NCI-H526 treated with DMSO at 0.1 percent for 48 hours (cell line): Measurements from ENCODE around the gene FGF19.

Source experiments
- DNase-seq: peaks from one replicate; lab custom pipeline; 2025; lab: John Stamatoyannopoulos, UW

Gene FGF19

DNA sequence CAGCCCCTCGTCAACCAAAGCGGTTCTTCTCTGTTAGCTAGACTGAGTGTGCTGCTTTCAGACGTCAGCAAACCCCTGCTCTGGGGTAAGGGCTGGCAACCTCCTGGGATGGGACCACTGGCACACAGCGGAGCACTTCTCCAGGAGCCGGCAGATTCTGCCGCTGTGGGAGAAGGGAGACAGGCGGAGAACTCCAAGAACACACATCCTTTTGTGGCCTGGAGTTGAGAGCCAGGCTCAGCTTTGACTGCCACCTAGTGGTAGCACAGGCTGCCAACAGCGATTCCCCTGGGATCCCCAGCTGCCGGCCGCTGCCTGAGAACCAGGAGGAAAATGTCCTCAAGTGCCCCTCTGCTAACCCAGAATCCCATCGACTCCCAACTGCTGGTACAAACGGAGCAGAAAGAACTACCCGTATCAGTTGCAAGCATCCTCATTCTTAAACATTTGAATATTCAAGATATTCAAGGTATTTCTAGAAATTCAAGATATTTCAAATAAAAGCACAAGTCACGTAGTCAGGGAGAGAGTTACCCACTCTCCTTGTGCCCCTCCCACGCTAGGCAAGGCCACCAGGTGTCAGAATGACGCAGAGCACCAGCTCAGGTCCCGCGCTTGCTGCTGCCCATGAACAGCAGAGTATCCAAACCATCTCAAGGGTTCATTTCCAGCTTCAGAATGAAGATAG lies 33.5 kb downstream of the FGF19 start:
- DNase-seq, result peak; percentile 68

DNA sequence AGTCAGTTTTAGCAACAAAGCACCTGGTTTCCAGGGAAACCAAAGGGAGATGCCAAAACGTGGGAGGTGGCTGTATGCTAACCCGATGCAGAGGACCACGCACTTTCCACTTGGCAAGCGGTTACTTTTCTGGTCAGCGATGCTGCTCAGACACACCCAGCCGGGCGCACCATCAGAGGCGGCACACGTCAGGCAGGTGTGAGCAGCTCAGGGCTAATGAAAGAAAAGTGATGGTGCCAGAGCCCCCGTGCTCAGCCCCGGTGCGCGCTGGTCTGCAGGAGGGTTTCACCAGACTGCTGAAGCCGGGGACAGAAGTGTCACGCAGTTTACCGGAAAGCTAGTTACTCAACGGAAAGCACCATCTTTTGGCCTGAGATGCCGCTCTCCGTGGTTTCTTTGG lies 34.3 kb downstream of the FGF19 start:
- no peak for DNase-seq

- no peak for DNase-seq
Measured at GRCh38 chr11:69667619-69668604, 35.9 kb downstream of the FGF19 start.

DNA sequence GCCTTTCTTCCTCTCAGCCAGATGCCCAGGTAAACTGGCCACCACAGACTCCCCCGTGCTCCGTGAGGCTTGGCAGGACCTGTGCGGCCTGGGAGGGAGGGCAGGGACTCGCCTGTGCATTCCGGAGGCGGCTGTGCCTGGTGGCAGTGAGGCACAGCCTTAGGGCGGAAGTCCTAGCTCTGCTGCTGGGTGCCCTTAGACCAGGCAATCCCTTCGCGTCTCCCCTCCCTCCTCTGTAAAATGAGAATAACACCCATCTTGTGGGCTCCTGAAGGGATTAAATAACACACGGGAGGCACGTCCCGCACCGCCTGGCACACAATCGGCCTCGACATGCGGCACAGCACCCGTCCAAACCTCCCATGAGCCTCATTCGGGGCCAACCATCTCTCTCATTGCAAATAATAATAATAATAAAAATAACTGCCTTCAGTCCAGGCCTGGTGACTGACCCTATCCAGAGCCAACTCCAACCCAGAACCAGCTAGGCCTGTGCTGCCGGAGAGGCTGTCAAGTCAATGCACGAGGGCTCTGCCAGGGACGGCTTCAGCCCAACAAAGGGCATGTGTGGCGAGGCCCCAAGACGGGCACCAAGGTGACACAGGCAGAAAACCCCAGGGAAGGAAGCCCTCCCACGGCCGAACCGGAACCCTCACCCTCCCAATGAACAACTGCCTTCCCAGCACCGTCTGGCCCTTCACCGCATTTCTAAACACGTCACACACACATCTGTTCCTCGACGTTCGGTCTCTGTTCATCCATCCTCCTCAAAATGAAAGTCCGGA lies 36.9 kb downstream of the FGF19 start:
- no peak for DNase-seq

DNA sequence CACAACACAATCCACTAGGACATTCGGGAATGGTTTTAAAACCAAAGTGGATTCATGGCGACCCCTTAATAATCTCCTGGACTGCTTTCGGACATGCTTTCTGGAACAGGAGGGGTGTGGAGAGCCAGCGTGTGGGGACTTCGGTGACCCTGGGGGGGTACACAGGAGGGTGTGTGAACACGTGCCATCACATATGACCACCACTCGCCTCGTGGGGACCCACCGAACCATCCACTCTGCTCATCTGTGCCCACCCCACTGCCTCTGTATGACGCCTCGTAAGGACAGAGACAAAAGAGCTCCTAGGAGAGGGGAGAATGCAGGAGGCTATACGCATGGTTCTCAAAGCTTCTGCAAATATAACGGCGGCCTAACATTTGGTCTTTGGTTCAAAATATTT lies 37.6 kb downstream of the FGF19 start:
- no peak for DNase-seq

- no peak for DNase-seq
Measured at GRCh38 chr11:69665669-69666068, 38.2 kb downstream of the FGF19 start.

DNA sequence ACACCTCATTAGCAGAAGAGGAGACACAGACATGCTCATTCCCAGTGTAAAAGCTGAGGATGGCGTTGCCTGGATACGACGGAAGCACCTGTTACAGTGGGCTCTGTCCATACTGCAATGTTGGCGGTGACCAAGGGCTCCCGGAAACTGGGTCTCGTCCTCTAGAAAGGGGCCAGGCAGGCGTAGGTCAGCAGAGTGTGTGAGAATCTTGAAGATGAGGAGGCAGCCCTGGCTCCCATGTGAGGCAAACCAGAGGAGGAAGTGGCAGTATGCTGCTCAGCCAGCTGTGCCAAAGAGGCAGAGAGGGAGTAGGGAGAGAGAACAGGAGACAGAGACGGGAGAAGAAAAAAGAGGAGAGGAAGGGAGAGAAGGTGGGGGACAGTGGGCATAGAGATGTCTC lies 38.9 kb downstream of the FGF19 start:
- DNase-seq, result no peak

GRCh38 chr11:69664103-69664775 lies 39.6 kb downstream of the FGF19 start:
- no peak for DNase-seq

DNA sequence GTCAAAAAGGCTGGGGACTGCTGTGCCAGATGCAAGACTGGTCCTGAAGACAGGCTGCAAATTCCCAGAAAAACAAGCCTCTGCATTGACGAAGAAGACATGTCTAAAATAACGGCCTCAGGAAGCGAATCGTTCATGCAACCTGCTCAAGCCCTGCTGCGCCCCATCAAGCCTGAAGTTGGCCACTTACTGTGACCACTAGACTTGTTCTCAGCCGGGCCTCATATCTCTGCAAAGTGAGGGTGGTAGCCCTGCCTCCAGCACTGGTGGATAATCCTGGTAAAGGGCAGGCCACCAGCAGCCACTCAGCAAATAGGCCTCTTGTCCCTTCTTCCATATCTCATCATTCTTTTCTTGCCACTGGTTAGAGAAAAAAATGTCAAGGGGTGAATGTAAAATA lies 40.5 kb downstream of the FGF19 start:
- DNase-seq, result no peak

DNA sequence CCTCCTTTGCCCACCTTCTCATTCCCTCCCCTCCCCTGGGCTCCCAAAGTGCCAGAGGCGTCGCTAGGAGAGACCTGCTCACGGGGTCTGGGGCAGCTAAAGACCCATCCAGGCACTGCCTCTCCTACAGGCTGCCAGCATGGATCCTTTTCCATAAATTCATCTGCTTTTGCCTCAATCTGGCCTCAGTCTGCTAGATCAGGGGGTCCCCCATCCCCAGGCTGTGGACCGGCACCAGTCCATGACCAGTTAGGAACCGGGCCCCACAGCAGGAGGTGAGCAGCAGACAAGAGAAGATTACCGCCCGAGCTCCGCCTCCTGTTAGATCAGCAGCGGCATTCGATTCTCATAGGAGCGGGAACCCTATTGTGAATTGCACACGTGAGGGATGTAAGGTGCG lies 41.0 kb downstream of the FGF19 start:
- DNase-seq, result no peak

DNA sequence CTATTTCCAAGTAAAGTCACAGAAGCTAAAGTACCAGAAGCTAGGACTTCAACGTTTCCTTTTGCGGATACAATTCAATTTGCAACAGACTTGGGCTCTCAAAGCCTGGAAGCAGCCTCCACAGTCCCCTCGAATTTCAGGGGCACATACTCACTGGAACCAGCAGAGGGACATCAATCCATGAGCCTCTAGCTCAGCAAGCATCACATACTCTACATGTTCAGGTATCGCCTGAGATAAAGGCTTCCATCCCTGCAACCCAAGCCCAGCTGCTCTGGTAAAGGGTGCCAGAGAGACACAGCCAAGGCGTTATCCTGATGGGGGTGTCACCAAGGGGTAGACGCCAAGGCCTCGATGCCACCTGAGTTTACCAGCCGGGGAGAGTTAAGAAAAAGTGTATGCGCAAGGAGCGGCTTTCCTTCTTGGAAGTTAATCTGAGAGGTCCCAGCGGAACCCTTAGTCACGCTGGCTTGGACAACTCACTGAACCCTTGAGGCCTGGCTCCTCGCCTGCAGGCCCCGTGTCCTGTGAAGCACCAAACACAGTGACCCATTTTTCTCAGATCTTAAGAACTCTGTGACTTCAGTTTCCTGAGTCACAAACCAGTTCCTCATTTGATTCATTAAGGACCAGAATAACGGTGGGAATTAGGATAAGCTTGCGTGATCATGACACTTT lies 41.7 kb downstream of the FGF19 start:
- DNase-seq, result no peak

GRCh38 chr11:69661413-69661715 lies 42.5 kb downstream of the FGF19 start:
- no peak for DNase-seq

DNA sequence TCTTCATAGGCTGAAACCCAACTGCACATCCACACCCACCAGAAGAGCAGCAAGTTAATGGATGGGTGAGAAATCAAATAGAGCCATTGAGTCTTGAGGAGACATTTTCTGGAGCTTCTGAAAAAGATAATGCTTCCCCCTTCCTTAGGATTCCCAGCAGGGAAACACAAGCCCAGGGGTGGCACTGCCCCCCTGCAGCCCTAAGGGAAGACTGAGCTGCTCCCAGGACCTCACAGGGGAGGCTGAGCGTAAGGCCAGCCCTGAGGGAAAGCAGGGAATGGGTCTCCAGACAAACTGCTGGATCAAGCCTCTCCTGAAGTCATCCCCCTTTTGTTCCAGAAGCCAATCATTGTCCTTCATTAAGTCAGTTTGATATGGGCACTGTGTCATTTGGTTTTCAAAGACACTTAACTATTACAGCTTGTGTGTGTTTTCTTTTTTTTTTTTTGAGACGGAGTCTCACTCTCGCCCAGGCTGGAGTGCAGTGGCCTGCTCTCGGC lies 43.8 kb downstream of the FGF19 start:
- DNase-seq, result no peak

DNA sequence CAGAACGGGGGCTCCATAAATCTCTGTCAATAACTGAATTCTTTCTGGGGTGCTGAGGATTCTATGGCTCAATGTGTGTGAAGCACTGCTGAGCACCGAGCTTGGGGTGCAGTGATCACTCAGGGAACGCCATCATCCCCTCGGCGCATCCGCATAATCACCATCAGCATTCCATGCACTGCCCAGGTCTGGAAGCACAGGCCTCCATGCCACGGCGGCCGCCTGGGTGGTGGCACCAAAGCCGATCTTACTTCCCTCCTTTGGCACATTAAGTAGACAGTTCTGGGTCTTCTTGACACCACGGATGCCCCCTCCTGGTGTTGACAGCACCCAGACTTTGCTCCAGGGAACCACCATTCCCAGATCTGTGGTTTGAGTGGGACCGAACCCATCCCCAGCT lies 44.2 kb downstream of the FGF19 start:
- DNase-seq, result no peak

DNA sequence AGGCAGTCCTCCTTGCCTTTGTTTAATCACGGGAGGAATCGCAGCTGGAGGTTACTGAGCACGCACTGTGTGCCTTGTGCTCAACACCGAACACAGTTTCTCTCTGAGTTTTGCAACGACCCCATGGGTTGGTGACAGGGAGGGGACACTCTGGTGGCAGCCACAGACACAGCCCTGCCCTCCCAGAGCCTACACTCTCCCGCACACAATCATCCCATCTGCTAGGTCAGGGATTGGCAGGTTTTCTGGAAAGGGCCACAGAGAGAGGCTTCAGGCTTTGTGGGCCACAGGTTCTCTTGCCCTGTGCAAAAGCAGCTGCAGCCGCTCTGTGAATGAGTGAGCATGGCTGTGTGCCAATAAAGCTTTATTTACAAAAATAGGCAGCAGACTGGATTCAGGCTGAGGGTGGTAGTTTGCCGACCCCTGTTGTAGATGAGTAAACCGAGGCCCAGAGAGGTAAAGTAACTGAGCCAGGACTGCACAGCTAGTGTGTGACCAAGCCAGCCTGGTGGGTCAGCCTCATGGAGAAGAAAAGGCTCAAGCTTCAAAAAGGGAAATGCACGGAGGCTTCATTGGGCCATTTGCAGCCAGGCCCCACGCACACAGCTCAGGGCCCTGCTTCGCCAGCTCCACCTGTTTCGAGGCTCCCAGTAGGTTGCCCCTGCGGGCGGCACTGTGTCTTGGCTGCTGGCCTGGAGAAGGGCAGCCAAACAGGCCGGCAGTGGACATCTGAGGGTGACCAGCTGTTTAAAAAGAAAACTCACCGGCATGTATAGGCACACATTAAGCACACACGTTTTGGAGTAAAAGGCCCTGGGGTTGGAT lies 45.0 kb downstream of the FGF19 start:
- no peak for DNase-seq

DNA sequence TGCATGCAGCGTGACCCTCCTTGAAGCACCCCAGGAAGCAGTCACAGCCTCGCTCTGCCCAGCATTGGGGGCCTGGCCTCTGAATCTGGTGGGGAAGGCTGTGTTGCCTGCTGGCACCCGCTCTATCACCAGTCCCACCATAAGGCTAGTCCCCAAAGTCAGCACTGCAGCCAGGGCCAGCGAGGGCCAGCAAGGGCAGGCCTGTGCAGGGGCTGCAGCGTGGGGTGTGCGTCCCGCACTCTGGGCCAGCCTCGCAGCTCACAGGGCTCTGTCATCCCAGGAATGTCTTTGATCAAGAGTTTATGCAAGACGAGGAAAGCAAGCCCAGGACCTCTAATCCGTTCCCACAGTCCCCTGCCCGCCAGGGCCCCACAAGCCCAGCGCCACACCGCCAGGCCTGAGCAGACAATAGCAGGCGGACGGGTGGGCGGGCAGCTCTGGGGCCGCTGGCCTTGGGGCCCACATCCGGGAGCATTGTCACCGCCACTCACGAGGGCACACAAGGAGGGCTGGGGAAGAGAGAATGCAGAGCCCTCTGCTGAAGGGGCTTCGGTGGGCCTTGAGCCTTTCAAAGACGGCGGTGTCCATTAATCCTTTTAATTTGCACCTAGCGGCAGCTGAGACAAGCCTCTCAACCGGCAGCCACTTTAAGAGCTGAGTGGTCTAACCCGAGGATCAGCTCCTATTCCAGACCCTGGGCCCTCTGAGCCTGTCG lies 45.8 kb downstream of the FGF19 start:
- DNase-seq, result no peak

DNA sequence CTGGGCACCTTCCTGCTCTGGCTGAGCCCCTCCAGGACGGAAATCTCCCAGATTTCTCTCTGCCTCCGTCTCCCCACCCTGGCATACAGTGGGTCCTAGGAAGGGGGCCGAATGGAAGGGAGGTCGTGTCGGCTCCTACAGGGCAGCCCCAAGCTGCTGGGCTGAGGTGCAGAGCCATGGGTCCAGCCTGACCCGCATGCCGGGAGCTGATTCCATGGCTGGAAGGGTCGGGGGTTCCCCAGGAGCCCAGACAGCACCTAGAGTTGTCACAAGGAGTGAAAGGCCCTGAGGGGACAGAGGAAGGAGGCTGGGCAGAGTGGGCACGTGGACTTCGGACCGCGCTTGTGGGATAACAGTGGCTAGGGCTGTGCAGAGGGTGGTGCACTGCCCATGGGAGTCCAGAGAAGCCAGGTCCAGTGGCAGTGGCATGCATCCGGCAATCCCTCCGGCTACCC lies 46.3 kb downstream of the FGF19 start:
- no peak for DNase-seq

DNA sequence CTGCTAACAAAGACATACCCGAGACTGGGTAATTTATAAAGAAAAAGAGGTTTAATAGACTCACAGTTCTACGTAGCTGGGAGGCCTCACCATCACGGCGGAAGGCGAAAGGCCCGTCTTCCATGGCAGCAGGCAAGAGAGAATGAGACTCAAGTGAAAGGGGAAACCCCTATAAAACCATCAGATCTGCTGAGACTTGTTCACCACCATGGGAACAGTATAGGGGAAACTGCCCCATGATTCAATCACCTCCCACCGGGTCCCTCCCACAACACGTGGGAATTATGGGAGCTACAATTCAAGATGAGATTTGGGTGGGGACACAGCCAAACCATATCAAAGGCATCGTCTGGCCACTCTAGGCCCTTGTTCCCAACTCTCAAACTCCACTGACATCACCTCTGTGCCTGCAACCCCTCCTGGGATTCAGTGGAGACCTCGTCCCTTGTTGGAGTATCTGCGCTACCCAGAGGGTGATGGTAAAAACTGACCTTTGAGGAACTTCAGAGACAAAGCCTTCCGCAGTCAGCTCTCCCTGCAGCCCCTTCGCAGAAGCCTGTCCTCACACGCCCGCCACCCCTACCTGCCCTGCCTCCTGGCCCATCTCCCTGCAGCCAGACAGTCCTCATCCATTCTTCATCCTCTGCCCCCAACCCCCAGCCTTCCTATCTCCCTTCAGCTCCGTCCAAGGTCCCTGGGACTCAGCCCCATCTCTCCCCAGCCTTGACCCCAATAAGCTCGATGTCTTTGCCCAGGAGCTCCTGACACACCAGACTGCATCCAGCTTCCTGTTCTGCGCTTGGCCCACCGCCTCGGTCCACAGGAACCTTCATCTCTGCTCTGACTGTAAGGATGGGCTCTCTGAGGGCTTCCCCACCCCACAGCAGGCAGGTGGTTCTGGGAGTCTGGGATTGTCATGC lies 47.0 kb downstream of the FGF19 start:
- DNase-seq, result no peak
